T-helper 2 cell (primary cell): ENCODE measurements around the gene R3HDM4.

Experiments used
- DNase-seq, 5 experiments: peaks; one replicate each; pipeline versions ENCODE4 v3.0.0 to v3.0.0-alpha.2; 2012 to 2022

Gene R3HDM4

DNA sequence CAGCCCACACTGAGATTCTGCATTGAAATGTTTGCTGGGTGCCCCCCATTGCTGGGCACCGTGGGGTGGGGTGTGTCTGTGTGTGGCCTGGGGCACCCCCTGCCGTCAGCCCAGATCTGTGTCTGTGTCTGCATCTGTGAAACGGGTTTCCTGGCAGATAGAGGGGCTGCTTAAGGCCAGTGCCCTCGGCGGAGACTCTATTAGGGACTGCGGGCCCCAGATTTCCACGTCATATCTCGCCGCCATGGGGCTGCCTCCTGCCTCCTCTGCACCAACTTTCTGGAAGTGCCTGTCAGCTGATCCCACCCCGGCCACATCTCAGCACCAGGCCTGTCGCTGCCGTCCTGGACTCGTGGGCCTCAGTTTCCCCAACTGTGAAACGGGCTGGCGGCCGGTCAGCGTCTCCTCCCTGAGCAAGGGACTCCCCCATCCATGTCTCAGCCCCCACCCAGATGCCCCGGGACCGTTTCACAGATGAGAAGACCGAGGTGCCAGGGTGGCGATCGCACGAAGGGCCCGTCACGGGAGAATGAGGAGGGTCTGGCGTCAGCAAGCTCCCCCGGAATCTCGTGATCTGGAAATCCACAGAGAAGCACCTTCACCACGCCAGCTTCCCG, 34.2 kb upstream of the R3HDM4 start:
- no peak for DNase-seq

DNA sequence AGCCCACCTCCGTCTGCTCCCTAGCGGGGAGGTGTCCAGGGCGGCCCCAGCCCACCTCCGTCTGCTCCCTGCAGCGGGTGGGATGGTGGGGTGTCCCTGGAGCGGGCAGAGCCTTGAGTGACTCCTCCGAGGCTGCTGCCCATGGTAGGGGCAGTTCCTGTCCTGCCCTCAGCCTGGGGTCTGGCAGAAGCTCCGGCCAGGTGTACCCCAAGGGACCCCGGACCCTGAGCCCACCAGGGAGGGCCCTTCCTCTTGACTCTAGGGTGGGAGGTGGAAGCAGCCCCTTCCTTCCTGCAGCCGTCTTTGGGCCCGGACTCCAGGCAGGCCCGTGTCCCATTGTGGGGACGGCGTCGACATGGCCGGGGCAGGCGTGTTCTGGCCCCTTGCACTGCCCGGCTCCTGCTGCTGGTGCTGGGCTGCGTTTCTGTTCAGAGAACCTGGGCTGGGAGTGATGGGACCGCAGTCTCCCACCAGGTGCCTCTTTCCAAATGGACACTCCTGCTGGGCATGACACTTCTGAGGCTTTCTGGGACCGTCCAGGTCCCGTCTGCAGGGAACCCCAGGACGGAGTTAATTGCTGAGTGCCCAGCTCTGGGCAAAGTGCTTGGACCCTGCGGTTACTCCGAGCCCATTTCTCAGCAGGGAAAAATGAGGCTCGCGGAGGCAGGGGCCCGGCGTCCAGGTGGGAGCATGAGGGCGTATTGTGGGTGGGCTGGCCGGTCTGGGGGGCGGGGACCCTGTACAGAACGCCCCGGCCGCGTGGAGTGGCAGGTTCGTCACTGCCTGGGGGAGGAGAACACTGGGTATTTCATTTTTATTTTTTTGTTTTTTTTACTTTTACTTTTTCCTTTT, 32.6 kb upstream of the R3HDM4 start:
- DNase-seq = no peak

DNA sequence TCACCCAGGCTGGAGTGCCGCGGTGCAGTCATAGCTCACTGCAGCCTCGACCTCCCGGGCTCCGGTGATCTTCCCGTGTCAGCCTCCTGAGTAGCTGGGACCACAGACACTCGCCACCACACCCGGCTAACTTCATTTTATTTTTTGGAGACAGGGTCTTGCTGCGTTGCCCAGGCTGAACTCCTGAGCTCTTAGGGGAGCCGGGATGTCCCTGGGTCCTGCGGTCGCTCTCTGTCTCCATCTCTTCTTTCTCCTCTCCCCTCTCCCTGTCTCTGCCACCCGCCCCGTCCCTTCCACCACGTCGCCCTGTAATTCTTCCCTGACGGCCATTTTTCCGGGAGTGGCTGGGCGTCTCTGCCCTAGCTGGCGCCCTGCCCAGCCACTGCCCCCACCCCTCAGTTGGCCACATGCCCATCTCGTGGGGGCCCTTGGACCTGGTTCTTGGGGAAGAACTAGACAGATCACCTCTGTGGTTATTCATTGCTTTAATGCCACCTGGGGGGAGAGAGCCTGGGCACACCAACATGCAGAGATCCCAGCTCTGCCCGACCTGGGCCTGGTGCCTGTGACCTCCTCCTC, 31.7 kb upstream of the R3HDM4 start:
- no peak for DNase-seq

DNA sequence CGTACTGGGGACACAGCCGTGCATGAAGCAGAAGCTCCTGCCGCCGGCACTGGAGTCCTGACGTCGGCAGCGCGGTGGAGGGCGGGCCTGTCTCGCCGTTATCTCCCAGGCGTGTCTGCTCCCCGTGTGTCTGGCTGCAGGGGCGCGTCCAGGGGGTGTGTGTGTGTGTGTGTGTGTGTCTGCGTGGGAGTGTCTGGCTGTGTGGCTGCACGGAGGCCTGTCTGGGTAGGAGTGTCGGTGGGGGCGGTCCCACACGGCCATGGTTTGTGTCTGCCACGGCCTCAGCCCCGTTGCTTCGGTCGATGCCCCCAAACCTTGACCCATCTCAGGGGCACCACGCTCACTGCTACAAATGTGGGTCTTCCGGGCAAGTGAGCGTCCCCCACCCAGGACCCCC, 31.1 kb upstream of the R3HDM4 start:
- DNase-seq = peak in 1 of 5 experiments; percentile 33

DNA sequence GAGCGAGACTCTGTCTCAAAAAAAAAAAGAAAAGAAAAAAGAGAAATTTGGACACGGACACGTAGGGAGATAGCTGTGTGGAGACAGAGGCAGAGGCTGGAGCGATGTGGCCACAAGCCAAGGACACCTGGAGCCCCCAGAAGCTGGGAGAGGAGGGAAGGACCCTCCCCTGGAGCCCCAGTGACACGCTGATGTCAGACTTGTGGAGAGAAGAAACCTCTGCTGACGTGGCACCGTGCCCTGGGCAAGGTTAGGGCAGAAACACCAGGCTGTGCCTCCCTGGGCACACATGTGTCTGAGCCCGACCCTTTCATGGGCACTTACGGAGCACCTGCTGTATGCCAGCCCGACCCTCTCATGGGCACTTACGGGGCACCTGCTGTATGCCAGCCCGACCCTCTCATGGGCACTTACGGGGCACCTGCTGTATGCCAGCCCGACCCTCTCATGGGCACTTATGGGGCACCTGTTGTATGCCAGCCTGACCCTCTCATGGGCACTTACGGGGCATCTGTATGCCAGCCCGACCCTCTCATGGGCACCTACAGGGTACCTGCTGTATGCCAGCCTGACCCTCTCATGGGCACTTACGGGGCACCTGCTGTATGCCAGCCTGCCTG, 30.6 kb upstream of the R3HDM4 start:
- DNase-seq = no peak

DNA sequence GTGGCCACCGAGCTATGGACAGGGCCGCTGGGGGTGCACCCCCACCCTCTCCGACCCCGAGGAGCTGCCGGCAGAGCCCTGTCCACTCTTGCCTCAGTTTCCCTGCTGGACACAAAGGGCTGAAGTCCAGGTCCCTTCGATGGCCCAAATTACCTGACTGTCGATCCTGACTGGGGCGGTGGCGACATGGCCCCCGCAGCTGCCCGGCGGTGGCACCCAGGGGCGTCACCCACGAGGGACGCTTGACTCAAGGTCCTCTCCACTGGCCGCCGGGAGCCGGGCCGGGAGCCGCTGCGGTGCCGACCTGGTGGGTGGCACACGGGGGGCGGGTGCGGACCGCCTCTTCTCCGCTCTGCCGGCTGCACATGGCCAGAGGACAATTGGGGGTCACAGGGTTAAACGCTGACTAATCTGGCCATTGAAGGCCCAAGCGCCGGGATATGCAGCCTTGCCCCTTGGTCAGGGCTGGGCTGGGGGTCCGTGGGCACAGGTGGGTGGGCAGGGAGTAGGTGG, 29.2 kb upstream of the R3HDM4 start:
- no peak for DNase-seq

DNA sequence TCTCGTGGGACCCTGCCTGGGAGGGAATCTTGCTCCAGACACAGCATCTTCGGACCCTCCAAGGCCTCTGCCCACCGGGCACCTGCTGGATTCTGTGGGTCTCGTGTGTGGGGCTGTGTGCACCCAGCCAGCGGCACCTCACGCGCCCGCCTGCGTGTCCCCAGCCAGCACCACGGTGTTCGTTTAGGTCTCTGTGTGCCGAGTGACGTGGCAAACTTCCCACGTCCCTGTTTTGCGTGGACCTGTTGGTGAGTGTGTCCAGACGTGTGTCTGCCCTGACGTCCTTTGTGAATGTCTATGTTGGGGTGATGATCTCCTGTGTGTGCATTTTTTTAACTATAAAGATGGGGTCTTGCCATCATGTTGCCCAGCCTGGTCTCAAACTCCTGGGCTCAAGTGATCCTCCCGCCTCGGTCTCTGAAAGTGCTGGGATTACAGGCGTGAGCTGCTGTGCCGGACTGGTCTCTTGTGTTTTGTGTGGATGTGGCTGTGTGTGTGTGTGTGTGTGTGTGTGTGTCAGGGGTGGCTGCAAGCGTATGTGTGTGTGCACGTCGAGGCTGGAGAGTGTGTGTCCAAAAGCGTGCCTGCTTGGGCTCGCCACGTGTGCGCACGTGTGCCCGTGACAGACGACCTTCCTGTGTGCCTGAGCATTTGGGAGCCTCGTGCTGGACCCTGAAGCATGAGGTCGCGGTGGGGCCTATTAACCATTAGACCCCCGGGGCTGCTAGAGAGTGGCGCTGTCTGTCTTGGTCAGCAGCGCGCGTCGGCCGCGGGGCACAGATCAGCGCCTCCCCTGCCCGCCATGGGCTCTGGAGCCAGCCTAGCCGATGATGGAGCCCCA, 28.5 kb upstream of the R3HDM4 start:
- DNase-seq = no peak

DNA sequence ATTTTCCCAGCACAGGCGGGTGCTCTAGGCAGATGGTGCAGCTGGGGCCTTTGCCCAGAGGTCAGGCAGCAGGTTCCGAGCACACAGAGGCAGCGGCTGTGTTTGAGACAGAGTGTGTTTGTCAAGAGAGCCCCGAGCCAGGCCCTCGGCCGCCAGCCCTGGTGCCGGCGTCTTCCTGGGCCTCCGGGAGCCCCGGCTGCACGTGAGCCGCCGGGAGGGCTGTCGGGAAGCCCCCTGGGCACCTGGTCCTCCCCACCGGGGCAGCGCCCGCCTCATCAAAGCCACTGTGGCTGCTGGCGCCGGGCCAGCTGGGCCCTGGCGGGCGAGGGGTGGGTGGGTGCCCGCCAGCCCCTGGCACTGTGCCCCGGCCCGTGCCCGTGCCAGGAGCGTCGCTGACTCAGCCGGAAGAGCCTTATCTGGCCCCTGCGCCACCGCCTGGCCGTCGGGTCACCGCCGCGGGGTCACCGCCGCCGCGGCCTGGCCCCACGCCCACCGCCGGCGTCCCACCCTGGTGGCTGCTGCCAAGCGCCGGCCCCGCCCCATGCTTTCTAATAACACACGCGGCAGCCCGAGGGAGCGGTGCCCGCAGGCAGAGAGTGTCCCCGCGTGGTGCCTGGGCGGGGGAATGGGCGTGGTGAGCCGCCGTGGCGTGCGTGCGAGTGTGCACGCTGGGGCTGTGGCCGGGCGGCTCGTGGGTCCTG, 27.7 kb upstream of the R3HDM4 start:
- peak; percentile 51 to 91 (median 69) for DNase-seq

DNA sequence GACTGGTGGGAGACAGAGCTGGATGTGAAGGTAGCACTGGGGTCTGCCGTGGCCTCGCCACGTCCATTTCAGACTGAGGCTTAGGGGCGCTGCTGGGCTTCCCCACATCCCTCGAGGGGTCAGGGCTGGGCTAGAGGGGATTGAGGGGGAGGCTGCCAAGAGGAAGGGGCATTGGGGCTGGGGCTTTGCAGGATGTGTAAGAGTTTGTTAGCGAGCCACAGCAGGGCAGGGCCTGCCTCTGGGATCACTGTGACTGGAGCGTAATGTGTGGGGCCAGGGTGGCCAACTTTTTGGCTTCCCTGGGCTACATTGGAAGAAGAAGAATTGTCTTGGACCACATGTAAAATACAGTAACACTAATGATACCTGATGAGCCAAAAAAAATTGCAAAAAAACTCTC, 26.9 kb upstream of the R3HDM4 start:
- DNase-seq = no peak

DNA sequence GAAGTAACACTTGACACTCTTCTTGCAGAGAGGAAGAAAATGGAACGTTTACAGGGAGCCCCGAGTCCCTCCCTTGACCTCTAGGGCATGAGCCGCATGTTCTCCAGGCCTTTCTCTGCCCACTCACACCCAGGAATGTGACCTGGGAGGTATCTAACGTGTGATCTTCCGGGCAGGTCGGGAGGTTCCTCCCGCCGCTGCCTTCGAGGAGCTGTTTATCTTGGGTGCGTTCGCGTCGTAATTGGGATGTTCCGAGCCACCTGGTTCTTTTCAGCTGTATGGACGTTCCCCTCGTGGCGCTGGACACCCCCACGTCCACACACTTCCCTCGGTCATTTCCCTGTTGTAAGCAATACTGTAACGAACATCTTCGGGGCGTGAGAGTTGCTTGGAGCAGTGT, 26.4 kb upstream of the R3HDM4 start:
- no peak for DNase-seq

DNA sequence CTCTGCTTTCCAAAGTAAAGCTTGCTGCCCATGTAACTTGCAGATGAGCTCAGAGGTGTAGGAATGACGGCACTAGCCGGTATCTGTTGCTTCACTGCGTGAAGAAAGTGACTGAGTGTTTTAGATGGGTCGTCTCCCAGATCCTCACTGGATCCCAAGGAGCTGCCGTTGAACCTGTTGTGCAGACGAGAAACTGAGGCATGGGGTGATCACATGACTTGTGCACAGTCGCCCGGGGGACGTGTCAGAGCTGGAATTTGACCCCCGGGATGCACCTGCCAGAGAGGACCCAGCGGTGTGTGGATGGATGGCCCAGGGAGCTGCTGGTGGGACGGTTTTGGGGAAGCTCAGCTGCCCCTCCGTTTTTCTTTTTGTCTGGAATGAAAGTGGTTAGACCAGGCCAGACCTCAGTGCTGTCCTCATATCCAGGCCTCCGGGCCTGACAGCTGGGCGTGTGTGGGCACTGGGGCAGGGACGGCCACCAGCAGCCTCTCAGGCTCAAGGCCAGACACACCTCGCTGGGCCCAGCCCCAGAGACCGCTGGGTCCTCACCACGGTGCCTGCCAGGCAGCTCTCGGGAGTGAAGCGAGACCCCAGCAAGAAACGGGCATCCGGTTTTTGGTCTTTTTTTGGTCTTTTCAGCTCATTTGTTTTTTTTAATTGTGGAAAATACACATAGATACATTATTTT, 25.4 kb upstream of the R3HDM4 start:
- no peak for DNase-seq

DNA sequence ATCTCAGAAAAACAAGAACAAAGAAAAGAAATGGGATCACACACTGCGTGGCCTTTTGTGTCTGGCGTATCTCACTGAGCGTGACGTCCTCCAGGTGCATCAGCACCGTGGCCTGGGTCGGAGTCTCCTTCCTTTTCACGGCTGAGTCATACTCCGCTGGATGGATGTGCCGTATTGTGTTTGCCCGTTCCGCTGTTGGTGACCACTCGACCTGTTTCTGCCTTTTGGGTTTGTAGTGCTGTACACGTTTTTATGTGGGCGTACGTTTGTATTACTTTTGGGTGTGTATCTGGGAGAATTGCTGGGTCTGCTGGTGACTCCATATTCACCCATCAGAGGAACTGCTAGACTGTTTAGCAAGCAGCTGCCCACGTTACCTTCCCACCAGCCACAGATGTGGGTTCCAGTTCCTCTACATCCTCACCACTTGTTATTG, 24.3 kb upstream of the R3HDM4 start:
- DNase-seq = peak in 2 of 5 experiments; percentile 65 to 75

DNA sequence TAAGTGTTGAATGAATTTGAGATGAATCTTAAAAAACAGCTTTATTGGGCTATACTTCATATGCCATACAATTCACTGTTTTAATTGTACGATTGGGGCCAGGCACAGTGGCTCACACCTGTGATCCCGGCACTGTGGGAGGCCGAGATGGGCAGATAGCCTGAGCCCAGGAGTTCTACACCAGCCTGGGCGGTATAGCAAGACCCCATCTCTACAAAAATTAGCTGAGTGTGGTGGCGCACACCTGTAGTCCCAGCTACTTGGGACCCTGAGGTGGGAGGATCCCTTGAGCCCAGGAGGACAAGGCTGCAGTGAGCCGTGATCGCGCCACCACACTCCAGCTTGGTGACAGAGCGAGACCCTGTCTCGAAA, 23.1 kb upstream of the R3HDM4 start:
- DNase-seq = no peak

DNA sequence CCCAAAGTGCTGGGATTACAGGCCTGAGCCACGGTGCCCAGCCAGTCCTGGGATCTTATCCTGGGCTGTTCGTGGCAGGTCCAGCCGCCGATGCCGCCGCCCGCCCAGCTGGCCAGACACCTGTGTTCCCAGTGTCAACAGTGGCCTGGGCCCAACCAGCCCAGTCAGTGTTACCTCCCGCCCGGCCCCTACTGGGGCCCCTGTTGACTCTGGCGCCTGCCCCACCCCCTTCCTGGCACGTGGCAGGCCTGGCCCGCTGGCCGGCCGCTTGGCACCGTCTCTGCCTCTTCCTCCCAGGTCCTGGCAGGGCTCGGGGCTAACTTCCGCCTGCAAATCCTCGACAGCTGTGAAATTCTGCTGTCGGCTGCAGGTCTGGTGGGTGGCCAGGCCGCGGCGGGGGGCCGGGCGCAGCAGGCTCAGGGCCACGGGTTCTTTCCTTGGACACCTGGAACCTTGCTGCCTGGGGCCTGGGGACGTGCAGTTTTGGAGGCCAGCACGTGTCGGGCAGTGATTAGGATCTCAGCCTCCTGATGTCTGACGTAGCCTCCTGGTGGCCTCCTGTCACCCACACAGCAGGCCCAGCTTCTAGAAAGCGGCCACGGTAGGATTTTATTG, 22.0 kb upstream of the R3HDM4 start:
- no peak for DNase-seq

DNA sequence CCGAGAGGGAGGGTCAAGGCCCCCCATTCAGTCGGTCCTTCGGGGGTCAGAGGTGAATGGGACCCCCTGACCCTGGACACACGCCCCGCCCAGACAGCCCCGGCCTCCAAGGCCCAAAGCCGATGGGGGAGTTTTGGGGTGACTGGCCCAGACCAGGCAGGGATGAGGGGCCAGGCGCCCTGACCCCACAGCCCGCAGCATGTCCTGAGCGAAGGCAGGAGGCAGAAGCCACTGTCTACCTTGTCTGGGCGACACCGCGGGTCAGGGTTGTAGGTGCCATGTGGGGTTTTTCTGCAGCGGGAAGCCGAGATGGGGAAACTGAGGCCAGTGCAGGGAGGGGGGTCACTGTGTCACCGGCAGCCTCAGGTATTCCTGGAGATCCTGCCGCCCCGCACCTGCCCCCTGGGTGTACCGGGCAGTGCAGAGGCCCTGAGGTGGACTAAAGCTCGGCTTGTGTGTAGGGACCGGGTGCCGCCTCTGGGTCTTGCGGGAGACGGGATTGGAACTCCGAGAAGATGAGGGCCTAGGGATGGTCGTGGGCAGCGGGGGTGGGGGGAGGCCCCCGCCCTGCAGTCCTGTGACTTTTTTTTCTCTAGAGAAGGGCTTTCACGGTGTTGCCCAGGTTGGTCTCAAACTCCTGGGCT, 21.3 kb upstream of the R3HDM4 start:
- DNase-seq = no peak

DNA sequence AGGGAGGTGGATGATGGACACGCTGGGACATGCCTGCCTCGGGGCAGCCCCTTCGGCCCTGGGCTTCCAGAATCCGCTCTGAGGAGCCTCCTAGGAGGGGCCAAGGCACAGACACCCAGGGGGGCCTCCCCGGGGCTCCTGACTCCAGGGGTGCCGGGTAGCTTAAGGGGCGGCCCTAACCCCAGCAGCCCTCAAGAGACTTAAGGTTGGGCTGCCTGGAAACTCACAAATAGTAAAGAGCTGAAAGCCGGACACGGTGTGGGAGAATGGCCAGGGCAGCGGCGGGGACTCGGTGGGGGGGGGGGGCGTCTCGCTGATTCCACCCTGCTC, 20.5 kb upstream of the R3HDM4 start:
- DNase-seq = no peak

DNA sequence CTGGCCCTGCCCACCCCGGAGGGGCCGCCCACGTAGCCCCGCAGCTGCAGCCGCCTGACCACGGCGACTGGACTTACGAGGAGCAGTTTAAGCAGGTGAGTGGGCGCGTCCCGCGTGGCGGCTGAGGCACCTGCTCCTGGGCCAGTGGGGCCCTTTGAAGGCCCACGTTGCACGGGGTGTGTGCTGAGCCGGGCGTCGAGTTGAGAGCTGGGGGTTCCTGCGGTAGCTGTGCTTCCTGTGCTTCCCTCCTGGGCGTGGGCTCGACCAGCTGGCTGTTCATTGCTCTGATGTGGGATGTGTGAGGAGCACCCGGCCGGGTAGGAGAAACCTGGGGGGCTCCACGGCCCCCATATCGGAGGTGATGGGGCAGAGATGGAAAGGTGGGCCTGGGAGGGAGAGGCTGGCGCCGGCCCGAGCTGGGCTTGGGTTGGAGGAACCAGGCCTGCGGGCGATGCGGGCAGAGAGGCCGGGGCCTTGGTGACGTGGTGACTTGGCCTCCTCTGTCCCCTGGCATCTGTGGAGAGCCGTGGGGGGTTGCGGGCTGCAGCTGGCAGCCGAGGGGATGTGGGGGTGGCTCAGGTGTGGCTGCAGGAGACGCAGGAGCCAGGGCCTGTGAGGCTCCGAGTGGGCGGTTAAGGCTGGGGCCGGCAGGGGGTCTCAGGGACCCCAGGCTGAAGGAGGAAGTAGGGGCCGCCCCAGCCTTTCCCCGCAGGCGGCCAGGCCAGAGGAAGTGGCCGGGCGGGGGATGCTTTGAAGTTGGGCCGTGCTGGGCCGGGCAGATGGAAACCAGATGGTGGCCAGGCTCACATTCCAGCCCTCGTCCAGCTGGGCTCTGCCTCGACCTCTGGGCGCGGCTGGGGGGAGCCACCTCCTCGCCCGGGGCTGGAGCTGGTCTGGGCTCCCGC, 19.9 kb upstream of the R3HDM4 start:
- peak in 1 of 5 experiments; percentile 34 for DNase-seq

DNA sequence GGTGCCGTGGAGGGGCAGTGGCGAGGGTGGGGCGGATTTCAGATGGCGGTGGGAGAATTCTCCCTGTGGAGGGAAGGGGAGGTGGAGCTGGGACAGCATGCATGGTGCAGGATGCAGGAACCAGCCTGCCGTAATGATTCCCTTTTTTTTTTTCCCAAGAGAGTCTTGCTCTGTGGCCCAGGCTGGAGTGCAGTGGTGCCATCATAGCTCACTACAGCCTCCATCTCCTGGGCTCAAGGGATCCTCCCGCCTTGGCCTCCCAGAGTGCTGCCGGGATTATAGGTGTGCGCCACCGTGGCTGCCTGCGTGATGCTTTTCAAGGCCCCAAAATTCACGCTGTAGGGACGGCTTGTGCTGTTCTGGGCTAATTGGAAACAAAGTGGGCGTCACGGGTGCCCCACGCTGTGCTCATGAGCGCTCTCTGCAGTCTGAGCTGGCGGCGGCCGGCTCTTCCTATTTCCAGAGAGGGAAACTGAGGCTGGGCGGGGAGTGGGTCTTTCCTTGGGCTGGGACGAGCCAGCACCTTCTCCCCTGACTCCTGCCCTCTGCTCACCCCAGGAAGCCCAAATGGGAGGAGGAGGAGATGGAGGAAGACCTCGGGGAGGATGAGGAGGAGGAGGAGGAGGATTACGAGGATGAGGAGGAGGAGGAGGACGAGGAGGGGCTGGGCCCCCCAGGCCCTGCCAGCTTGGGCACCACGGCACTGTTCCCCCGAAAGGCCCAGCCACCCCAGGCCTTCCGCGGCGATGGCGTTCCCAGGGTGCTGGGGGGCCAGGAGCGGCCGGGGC, 19.0 kb upstream of the R3HDM4 start:
- no peak for DNase-seq
